GM21825 (cell line): Measurements from ENCODE around the gene LAMA2.

ENCODE experiments used
- ATAC-seq: cut with Tn5 transposase; IDR thresholded peaks from one replicate; pipeline ENCODE4 v1.9.1; 2021; ENCODE audit warnings: mild to moderate bottlenecking, moderate library complexity; ENCODE audit not compliant: unreplicated experiment

Gene LAMA2

DNA sequence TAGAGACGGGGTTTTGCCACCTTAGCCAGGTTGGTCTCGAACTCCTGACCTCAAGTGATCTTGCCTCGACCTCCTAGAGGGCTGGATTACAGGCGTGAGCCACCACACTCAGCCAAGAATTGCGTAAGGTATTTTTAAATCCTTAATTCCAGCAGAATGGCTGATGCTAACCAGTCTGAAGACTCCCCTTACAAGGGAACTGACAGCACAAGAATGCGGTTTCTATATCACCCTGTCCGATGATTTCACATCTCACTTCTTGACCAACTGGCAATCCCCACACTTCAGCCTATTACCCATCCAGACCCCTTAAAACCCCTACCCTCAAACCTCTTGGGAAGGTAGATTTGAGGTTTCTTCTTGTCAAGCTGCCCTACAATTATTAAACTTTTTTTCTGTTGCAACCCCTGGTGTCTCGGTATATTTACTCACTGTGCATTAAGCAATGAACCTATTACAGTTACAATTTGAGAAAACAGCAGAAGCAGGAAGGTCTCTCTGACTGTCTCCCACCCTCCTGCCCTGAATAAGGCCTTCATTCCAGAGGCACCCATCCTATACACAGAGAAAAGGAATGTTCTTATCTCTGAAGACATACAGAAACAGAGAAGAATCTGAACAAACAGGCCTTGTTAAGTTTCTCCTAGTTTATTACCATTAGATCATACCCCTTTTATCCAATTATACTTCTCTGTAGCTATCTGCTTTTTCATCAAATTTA is 662.1 kb downstream of the LAMA2 start:
- ATAC-seq: no peak

DNA sequence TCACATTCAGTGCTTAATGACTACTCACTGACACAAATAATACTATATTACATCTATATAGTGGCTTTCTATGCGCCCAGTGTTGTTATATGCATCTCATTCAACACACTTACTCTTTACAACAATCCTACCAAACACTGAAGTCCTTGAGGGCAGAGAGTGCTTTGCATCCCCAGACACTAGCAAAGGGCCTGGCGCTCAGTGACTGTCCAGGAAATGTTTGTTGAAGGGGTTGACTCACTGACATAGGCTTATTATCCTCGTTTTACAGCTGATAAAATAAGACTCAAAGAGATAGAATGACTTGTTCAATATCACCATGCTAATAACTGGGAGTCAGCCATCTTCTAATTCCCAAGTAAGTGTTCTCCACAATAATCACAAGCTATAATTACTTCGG is 663.8 kb downstream of the LAMA2 start:
- ATAC-seq: no peak

DNA sequence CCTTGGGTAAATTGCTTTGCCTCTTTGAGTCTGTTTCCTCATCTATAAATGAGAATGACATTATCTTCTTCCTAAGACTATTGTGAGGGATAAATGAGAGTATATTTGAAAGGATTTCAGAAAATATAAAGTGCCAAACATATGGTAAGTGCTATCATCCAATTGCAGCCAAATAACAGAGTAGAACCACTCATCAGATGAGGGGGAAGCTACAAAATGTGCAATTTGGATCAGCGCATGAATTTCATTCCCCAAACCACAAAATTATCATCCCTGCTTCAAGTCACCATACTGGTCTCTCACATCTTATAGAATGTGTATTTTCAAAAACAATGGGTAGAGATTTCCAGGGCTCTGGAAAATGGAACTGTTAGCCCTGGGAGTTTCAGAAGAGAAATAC is 668.5 kb downstream of the LAMA2 start:
- ATAC-seq: no peak

DNA sequence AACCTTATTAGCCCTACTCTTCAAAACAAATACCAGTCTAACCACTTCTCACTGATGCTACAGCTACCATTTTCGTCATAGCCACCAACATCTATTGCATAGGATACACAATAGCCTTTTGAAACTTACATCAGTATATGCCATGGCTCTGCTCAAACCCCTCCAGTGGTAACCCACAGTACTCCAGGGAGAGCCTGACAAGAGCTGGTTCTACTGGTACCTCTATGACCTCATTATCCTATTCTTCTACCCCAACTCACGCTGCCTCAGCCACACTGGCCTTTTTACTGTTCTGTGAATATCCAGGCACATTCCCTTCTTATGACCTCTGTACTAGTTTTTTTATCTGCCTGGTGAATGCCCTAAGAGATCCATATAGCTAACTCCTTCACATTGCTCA is 669.5 kb downstream of the LAMA2 start:
- ATAC-seq: no peak

DNA sequence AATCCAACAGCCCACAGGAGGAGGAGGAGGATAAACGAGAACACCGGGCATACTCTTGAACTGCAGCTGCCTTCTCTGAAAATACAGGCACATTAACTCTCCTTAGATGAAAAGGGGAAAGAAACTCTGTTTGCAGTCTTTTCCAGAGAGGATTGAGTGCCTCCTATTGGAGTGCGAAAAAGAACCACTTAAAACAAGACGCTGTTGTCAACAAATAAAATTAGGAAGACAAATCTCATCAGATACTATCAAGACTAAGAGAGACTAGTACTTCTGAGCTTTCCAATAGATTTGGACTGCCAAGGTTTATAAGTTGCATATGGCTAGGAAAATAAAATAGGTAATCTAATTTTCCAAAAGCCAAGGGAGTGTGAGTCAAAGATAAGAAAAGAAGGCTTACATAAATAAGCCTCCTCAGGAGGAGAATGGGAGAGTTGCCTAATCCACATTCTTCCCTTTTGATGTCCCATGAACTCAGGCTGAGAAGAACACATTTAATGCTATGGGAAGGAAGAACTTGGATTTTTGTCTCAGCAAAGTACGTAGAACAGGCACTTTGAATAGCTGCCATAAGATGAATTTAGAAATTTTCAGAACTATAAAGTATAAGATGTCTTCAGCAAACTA is 672.4 kb downstream of the LAMA2 start:
- ATAC-seq: no peak

- ATAC-seq: no peak
These were observed 675.3 kb downstream of the LAMA2 start for GRCh38 chr6:129558248-129558647.

- no peak for ATAC-seq
These were observed 682.4 kb downstream of the LAMA2 start for GRCh38 chr6:129565366-129565765.

DNA sequence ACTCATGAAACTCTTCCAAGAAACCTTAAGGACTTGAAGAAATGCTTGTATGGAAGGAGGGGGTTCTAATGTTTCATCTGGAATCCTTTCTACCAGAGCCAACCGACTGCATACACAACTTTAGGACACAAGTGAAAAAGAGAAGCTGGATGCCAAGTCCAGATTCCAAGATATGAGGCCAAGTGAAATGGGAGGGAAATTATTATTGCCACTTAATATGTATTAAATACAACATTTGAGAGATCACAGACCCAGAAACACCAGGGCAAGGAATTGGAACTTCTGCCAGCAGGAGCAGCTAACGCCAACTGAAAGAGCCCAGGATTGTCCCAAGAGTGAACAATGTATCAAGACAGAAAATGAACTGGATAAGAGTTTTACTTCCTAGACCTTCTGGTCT is 682.9 kb downstream of the LAMA2 start:
- no peak for ATAC-seq
